Left ventricle myocardium superior (tissue), 1 donor: ENCODE results near the gene APOL3. TPM values are rescaled to one million over a fixed set of nuclear protein-coding genes. Genes with fewer than 3 reads are reported as not detected.
"Not testable (repeated sequence)": the region's sequence is repeated elsewhere in the genome, so short reads cannot be mapped to it uniquely, and the experiment has no call there.

Experiments
- ATAC-seq: fragments of 200-7000 bp; cut with Tn5 transposase; one replicate; pipeline ENCODE4 v1.9.1; 2020; ENCODE audit warnings: mild to moderate bottlenecking, moderate library complexity
- DNase-seq: peaks from one replicate; pipeline ENCODE4 v3.0.0-alpha.2; 2020
- intact Hi-C: fragments of 100-400 bp; cut with micrococcal nuclease; formaldehyde crosslinking; loops from one replicate; pipeline ENCODE4 v1.11.0; 2022
- long read RNA-seq: library from polyadenylated mRNA; unstranded; transcript quantifications from one replicate; pipeline ENCODE4 v2.0.0, GENCODE V29; 2021
- total RNA-seq: library from RNA; stranded (reverse); fragmentation: NEBNext Ultra II Directional; extraction: Animal tissue kit (Norgen Biotek cat#: 25700); gene quantifications from one replicate; pipeline ENCODE4 v1.2.1, GENCODE V29; 2021
- donor health status: DM: no; HTN: yes; CAD: no; lungs with severe emphysema.

Gene APOL3
- 29.5 TPM for total RNA-seq
- long read RNA-seq, transcript APOL3-205 (4 exons, 2,214 nt): major isoform, 9 of 16 reads
- long read RNA-seq, partial matches to known transcripts: 1 of 16 reads
- long read RNA-seq, other reads (novel, unspliced or antisense): 3 of 16 reads

- intact Hi-C loops: no loop called here
- ATAC-seq: peak; percentile 74
- DNase-seq: peak; percentile 85
Observed at GRCh38 chr22:36160499-36160942, at the start of gene APOL3. TSS of gene APOL3 (minus strand) at chr22:36160755. CDS start at chr22:36149055, 11,700 bp downstream.

- DNase-seq (no peak), ATAC-seq (no peak)
- intact Hi-C loops: no loop called here
Observed at GRCh38 chr22:36210224-36210623, 49.7 kb upstream of the APOL3 start.

GRCh38 chr22:36209488-36209908 lies 48.9 kb upstream of the APOL3 start:
- ATAC-seq, DNase-seq, intact Hi-C loops: not testable (repeated sequence)

- DNase-seq: no peak
- intact Hi-C loops: no loop called here
- no peak for ATAC-seq
Observed at GRCh38 chr22:36208914-36209313, 48.4 kb upstream of the APOL3 start.

GRCh38 chr22:36208162-36208765 lies 47.7 kb upstream of the APOL3 start:
- ATAC-seq (no peak), DNase-seq (no peak)
- intact Hi-C loops: no loop called here

- DNase-seq (no peak), ATAC-seq (no peak)
- intact Hi-C loops: no loop called here
Observed at GRCh38 chr22:36206255-36206654, 45.7 kb upstream of the APOL3 start.

- not testable (repeated sequence) for ATAC-seq
Observed at GRCh38 chr22:36205573-36205972, 45.0 kb upstream of the APOL3 start.

GRCh38 chr22:36204632-36205015 lies 44.1 kb upstream of the APOL3 start:
- intact Hi-C loops: no loop called here
- ATAC-seq (no peak), DNase-seq (no peak)

More at GRCh38 chr22:36205573-36205972, 45.0 kb upstream of the APOL3 start:
- intact Hi-C loops, DNase-seq: not testable (repeated sequence)

GRCh38 chr22:36204001-36204631 lies 43.6 kb upstream of the APOL3 start:
- intact Hi-C loops: no loop called here

GRCh38 chr22:36203441-36203840 lies 42.9 kb upstream of the APOL3 start:
- intact Hi-C loops, ATAC-seq, DNase-seq: not testable (repeated sequence)

More at GRCh38 chr22:36204001-36204631, 43.6 kb upstream of the APOL3 start:
- DNase-seq (no peak), ATAC-seq (no peak)

GRCh38 chr22:36202906-36203305 lies 42.4 kb upstream of the APOL3 start:
- DNase-seq, ATAC-seq, intact Hi-C loops: not testable (repeated sequence)

GRCh38 chr22:36201630-36202319 lies 41.2 kb upstream of the APOL3 start, which contains the start of gene APOL4:
TSS of gene APOL4 (minus strand) at chr22:36201809. CDS start at chr22:36201734, 75 bp downstream.
- intact Hi-C loops: no loop called here

GRCh38 chr22:36201025-36201424 lies 40.5 kb upstream of the APOL3 start:
- ATAC-seq: peak; percentile 33
- DNase-seq, intact Hi-C loops: not testable (repeated sequence)

More at GRCh38 chr22:36201630-36202319, 41.2 kb upstream of the APOL3 start, which contains the start of gene APOL4:
- peak; percentile 85 for ATAC-seq
- peak; percentile 90 for DNase-seq

GRCh38 chr22:36199001-36199551 lies 38.5 kb upstream of the APOL3 start:
- DNase-seq: no peak
- ATAC-seq: no peak
- intact Hi-C loops: no loop called here

GRCh38 chr22:36198536-36198935 lies 38.0 kb upstream of the APOL3 start:
- no peak for ATAC-seq
- no peak for DNase-seq
- intact Hi-C loops: no loop called here

- intact Hi-C loops: no loop called here
- ATAC-seq: peak; percentile 47
- DNase-seq: no peak
Observed at GRCh38 chr22:36197514-36198146, 37.1 kb upstream of the APOL3 start.

GRCh38 chr22:36197065-36197440 lies 36.5 kb upstream of the APOL3 start:
- intact Hi-C loops: no loop called here
- DNase-seq (peak; percentile 69), ATAC-seq (peak; percentile 69)

GRCh38 chr22:36196254-36197064 lies 35.9 kb upstream of the APOL3 start:
- intact Hi-C loops: no loop called here
- DNase-seq (no peak), ATAC-seq (no peak)
